ENCODE measurements around the gene ADAMTS14.

ADAMTS14 gene

DNA sequence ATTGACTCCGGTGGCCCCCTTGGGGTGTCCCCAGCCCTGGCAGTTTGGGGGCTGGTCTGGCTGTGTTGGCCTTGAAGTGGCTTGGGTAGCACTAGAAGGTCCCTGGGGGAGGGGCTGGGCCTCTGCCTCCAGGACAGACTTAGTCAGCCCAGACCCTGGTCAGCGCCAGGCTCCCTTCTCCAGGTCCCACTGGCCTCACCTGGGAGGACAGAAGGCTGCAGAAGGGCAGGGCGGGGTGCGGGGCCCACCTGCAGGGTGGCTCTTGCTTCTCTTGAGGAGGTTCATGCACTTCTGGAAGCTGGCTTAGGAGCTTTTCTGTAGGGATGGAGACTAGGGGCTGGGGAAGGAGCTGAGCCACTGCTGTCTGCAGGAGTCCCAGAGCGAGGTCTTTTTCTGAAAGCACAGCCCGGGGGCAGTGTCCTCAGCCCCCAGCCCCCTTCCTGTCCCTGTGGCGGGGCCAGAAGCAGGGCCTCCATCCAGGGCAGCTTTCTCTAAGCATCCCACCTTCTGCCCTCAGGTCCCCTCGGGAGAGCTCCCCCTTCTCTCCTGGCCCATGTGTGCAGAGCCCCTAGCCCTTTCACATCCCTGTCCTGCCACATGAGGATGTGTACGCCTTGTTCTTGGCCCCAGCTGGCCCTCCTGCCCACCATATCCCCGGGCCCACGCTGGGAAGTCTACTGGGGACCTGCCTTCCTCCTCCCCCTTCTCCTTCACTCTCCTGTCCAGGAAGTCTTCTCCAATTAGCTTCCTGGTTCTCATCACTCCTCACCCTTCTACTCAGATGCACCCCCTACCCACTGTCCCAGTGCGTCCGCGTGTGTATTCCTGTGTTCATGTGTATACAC is 101.9 kb downstream of the ADAMTS14 start:
- DNase-seq = no peak

DNA sequence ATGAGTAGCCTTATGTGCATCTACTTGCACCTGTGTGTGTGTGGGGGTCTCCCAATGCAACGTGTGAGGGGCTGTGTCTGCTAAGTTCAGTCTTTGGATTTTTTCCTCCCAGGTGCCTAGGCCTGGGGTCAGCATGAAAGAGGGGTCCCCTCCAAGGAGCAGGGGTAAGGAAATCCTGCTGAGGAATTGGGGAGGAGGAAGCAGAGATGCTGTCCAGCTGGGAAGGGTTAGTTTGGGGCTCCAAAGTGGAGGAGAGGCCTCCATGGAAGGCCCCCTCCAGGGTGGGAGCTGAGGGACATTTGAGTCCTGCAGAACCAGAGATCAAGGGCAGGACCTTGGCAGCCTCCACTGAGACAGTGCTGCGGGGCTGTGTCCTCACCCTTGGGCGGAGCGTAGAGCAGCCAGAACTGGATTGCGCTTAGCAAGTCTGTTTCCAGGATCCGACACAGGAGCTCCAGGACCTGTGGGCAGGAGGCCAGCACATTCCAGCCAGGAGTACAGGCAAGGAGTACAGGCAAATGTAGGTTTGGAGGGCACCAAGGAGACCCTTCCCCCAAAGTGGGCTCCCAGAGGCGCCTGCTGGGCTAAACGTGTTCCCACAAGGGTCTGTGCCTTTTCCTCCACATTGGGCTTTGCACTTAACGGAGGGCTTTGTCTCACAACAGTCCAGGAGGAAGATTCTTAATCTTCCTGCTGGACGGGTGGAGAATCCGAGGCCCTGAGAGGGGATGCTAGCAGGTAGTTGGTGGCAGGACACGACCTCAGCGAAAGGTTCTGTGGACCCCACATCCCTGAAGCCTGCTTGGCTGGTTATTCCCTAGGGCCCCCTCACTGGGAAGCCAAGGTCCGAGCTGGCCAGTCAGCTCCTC is 102.7 kb downstream of the ADAMTS14 start:
- DNase-seq = peak; percentile 55

DNA sequence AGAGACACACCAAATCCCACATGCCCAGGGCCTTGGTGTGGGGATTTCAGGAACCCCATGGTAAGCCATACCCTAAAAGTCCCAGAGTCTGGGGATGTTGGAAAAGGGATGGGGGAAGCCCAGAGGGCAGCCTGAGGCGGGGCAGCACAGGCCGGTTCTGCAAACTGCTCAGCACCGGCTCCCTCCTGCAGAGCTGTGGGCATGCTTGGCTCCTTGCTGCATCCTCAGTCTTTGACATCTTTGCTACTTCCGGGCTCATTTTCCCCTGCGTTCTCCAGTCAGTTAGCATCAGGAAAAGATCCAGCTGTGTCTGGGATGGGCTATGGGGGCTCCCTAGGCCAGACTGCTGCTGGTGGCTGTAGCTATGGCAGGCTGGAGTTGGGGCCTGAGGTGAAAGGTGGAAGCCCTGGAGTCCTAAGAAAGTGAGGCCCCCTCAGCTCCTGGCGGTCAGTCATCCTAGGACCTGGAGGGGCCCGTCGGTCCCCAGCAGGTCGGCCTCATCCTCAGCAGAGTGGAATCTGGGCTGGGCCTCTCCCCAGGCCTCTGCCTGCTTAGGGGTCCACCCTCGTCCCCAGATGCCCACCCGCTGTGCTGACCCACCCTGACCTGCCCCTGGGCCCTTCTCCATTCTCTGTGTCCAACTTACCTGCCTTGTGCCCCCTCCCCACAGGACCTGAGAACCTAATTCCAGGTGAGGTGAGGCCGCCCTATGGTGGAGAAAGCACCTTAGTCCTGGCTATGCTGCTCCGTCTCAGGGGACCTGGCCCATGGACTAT is 103.6 kb downstream of the ADAMTS14 start:
- peak; percentile 59 for DNase-seq

DNA sequence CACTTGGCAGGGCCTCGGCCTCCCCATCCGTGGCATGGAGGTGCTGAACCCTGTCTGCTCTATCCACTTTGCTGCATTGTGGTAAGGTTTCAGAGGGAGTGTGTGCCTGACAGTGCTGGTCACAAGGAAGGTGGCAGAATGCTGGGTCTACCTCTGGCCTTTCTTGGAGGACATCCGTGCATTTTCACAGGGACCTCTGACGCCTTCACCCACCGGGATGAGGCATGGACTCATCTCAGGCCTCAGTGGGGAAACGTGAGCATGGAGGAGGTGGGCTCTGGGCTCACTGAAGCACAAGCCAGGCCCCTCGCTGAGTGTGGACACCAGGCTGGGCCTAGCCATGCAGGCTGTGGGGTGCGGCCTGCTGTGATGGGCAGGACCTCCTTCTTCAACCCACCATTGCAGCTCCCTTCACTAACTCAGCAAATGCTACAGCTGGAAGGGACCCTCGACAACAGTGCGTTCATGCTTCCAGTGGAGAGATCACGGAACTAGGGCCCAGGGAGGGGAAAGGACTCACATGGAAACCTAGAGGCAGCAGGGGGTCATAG is 104.2 kb downstream of the ADAMTS14 start:
- no peak for DNase-seq

DNA sequence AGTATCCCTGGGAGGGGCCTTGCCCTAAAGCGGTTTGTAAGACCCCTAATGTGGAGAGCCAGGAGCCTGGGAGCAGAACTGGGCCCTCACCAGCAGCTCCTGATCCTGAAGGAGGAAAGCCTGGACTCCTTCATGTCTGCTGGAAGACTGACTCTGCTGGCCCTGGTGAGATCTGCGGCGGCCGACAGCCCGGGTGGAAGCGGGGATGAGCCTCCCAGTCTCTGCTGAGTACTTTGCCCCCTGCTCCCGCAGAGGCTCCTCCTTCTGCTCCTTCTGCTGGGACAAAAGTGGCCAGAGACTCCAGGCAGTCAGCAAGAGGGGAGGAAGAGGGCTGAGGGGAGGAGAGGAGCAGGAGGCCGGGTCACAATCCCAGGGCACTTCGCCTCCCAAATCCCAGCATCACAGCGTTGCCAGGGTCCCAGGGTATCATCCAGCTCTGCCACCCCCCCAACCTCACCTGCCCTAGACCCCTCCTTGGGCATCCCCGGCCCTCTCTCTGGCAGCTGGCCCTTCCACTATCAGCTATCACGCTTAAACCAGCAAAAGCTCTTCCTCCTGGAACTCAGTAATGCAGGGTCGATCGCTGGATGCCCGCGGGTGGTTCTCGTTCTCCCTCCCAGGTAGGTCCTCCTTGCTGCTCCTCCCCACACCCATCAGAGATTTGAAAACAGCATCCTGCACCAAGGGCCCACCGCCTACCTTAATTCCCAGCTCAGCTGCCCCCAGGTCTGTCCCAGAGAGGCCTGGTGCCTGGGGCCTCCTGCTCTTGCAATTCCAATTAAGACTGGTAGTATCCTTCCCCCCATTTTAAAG is 105.0 kb downstream of the ADAMTS14 start:
- no peak for DNase-seq

DNA sequence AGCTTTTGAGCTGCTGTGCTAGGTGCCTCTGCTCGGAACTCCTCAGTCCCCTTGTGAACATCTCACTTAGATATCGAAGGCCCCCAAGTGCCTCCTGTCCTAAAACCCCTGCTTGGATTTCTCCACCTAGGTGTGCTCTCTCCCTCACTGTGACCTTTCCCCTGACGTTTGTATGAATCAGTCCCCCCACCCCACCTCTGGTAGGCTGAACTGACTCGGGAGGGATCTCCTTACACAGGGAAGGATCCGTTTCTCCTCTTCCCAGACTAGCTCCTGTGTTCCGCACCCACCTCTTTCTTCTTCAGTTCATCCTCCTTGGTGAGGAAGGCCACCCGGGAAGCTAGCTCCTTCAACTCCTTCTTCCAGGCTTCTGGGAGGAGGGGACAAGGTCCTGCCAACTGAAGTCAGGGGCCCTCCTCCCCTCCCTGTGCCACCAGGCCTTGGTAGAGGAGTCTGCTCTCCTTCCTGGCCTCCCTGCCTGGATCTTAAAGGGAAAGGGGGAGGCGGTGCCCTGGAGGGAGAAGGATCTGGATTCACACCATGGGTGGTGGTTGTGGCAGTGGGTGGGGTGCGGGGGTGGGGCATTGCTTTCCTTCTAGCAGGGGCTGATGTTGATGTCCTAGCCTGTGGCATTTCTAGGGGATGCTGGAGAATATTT is 106.1 kb downstream of the ADAMTS14 start:
- no peak for DNase-seq

DNA sequence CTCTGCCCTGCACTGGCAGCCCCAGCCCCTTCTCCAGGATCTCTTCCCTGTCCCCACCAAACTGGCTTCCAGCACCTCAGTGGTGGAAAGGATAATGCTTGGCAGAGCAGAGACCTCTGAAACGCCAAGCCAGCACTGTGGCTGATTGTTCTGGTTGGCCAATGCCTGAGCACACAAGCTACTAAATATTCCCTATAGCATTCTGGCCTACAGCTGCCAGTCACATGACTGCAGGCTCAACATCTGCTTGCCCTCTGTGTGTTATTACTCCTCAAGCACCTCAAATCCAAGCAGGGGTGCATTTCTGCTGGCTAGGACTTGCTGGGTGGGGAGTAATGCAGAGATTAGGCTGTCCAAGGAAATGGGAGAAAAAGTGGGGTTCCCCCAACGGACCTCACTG is 106.8 kb downstream of the ADAMTS14 start:
- no peak for DNase-seq

DNA sequence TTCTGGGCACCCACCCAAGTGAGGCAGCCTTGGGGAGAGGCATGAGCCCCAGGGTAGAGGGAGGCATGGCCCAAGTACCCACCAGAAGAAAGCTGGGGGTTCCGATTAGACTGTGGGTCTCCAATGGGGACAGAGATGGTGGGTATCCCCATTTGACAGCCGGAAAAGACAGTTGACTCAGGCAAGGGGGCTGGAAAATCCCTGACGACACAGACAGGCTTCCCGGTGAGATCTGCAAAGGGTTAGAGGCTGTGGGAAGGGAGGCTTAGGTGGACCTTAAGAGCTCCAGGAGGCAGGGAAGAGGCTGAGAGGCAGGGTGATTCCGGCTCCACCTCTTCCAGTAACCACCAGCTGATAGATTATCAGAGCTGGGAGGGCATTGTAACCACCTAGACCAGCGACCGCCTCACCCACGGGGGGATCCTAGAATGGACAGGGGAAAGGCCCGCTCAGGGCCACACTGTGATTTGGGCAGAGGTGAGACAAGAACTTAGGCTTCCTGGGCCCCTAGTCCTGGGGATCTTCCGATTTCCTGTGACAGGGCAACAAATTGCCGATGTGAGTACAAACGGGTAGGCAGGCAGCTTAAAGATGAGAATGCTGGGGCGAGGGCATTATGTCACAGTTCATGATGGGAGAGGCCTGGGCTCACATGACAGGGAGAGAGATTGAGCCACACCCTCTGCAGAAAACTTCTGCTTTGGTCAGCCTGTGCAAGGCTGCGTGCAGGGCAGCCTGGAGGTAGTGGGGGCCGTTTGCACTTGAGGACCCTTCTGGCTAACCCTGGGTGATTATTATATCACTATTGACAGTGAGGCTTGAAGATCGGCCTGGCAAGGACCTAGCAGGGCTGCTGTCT is 107.4 kb downstream of the ADAMTS14 start:
- DNase-seq = no peak

DNA sequence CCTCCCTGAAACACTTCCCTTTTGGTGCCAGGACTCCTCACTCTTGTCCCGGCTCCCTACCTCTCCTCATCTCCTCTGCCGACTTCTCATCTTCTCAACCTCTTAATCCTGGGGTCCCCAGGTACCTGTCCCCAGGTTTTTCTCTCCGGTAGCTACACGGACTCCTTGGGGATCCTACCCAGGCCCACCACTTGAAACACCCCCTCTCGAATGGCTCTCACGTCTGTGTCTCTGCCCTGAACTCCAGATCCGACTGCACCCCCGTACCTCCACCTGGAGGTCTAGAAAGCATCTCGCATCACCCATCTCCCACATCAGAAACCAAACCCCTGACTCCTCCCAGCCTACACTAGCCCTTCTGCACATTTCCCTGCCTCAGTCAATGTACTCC is 108.1 kb downstream of the ADAMTS14 start:
- no peak for DNase-seq

DNA sequence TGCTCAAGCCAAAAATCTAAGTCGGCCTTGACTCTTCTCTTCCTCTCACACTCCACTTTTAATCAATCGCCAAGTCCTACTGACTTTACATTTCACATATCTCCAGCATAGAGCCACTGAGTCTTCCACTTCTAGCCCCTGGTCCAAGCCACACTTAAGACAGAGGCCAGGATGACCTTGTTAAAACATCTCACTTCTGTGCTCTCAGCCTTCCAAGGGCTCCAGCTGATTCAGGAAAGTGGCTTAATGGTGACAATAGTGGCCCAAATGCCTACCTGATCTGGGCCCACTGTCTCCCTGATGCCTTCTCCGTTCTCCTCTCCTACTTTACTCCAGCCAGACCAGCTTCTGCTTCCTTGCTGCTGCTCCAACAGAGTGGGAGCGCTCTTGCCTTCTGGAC is 108.5 kb downstream of the ADAMTS14 start:
- DNase-seq = no peak

DNA sequence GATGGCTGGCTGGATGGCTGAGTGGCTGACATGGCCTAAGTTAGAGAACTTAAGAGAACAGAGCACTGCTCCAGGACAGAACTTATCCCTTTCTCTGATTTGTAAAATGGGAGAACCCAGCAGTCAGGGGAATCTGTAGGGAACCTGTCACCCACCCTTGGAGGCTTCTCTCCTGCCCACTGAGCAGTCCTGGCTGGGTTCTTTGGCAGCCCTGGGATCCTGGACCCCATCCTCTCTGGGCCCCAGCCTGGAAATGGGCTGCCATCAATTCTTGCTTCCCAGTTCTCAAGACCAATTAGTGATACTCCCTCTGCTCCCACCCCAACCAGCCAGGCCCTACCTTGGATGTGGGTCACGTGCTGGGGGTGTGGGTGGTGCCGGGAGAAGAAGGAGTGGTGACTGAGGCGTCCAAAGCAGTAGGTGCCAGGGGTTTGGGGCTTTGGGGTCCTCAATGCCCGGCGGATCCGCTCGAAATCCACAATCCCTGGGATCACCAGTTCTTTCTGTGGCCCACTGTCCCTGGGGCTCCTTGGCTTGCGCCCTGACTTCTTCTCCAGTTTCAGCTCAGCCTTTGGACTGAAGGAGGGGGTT is 109.2 kb downstream of the ADAMTS14 start:
- DNase-seq = no peak

DNA sequence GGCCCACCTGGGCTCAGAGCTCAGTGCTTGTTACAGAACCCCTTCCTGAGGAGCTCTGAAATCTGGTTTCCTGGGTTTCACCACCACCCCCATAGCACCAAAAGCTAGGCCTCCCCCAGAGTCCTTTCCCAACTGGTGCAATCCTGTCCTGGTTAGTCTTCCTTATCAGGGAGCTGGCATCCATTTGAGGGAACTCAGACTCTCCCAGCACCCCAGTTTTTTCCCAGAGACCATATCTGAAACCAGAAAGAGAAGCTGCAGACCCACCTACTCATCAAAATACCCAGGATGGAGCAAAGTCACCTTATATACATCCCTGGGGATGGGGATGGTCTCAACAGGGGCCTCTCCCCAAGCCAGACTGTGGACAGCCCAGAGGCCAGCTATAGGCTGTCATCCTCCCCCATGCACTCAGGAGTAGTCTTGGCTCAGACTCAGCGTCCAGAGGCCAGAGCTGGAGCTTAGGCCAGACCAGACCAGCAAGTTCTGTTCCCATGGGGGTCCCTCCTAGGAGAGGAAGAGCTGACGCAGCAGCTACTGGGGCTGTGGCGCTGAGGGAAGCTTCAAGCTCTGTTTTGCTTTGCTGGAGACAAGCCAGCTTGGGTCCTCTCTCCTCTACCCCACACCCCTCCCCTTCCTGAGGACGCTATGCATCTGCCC is 109.9 kb downstream of the ADAMTS14 start:
- DNase-seq = no peak

DNA sequence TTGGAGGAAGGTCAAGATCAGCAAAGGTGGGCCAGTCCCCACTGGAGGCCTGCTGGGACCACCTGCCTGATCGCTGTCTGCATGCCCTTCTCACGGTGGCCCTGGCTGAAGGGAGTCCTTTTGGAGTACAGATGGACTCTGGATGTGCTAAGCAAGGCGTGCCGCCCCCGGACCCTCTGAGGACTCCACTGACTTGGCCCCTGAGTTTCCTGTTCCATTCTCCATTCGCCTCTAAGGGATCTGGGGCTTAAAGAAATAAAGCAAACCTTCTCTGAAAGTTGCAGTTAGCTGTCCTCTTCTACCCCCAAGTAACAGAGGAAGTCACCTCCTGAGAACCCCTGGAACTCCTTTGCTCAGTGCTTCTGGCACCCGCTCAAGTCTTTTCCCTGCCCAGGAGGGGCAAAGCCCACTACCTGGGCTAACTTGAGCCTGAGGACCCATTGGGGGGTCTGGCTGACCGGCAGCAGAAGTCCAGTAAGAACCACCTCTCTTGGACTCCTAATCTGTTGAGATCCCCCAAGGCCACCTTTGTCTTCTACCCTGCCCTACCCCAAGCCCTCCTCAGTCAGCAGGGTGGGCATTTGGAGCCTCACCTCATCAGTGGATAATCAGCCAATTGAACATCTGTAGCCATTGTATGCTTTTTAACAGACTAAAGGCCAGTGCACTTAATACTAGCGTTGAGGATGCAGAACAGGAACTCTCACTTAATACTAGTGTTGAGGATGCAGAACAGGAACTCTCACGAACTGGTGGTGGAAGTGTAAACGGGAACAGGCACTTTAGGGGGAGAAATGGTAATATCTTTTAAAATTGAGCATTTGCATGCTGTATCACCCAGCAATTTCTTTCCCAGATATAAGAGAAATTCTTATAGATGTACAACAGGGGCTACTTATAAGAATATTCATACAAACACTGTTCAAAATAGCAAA is 110.7 kb downstream of the ADAMTS14 start:
- no peak for DNase-seq

DNA sequence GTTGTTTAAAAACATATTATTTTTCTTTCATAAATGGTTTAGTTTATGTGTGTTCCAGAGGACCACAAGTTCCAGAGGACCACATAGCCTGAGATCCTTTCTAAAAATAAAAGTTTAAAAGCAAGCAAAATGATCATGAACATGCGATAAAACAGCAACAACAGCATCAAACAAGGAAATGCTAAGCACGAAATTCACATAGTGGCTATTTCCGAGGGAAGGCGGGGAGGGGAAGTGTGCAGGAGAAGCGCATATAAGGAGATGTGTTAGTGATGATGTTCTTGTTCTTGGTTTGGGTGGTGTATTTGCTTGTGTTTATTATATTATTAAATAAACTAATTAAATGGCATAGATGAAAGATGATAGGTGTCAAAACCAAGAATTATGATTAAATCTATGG is 111.7 kb downstream of the ADAMTS14 start:
- no peak for DNase-seq

DNA sequence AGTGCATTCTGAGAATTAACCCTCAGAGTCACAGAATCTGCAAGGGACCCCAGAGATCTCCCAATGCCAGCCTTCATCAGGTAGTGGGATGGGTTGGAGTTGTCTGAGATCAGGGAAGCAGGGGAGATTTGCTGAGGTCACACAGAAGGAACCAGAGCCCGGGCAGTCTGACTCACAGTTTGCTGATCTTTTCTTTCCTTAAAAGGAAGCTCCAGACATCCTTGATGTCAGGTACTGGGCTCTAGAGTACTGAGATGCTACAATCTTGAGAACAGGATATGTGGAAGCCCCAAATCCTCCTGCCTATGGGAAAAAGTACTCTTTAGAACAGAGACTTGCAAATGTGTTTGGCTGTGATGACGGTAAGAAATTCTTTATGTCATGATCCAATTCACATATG is 112.2 kb downstream of the ADAMTS14 start:
- DNase-seq = no peak

DNA sequence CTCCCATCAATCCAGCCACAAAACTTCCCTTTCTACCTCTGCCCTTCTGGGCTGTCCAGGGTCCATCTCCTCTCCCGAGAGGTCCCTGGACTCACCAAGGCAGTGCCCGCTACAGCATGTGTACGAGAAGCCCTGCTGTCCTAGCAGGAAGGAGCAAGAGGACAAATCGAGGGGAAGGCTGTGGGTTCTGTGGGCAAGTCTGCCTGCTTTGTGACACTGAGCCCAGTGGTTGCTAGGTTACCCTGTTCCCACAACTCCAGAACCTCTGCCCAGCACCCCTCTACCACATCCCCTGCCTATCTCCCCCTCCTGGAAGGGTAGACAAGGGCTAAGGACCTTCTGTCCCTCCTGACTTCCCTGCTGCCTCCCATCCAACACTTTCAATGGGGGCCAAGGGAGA is 112.9 kb downstream of the ADAMTS14 start, which contains the start of gene TBATA:
Gene TBATA, minus strand, starts transcription at position 188 of the 400 bp plus-strand sequence. CDS start 1,998 bp downstream, outside the sequence.
- no peak for DNase-seq

DNA sequence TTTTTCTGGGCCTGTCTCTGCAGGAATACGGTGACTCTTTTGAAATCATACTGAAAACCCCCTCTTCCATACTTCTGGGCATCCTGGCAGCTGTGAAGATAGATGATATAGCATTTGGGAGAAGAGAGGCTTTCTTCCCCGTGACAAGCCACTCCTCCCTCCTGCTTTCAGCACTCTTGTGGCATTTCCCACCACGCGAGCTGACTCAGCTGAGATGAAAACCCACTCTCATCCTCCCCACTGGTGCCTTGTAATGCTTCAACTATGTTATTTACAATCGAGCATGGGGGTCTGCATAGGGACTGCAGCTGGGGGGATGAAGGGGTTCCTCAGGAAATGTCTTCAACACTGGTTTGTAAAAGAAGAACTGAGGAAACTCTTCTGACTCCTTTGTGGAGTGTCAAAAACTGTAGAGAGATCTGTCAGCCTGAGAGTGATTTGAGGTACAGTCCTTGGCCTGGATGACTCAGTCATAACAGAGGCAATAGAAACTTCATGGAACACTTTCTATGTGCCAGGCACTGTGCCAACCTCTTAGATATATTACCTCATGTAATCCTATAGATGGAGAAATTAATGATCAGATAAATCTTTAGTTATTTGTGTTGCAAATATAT is 114.6 kb downstream of the ADAMTS14 start:
- no peak for DNase-seq

Measured in activated effector memory CD4-positive, alpha-beta T cell treated with anti-CD3 and anti-CD28 coated beads, Interleukin-2, amount 50 U/mL, for 16 hours (primary cell).